GM18502 (cell line): ENCODE measurements around the gene TF.

ENCODE experiments used
- ATAC-seq: cut with Tn5 transposase; IDR thresholded peaks from one replicate; pipeline ENCODE4 v1.9.1; 2021; ENCODE audit warnings: mild to moderate bottlenecking; ENCODE audit not compliant: unreplicated experiment, poor library complexity

Gene TF

GRCh38 chr3:133746712-133747066 is 496 bp downstream of the TF start:
- ATAC-seq, result no peak

DNA sequence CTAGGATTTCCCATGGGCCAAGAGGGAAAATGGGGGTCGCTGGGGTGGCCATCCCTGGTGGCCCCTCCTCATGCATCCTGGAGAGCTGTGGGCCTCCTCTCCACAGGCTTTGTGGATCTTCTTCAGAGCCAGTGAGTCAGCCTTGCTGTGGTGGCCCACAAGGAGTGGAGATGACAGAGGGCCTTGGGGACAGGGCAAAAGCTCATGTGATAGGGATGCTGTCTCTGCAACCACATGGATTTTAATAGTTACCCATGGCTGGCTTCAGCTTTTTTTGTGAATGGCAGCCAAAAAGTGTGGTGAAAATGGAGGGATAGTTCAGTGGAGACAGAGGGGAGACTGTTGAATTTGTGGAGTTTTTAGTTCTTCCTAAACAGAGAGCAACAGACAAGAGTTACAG is 1.2 kb downstream of the TF start:
- ATAC-seq, result no peak

GRCh38 chr3:133747907-133748639 is 1.9 kb downstream of the TF start:
- ATAC-seq, result no peak

DNA sequence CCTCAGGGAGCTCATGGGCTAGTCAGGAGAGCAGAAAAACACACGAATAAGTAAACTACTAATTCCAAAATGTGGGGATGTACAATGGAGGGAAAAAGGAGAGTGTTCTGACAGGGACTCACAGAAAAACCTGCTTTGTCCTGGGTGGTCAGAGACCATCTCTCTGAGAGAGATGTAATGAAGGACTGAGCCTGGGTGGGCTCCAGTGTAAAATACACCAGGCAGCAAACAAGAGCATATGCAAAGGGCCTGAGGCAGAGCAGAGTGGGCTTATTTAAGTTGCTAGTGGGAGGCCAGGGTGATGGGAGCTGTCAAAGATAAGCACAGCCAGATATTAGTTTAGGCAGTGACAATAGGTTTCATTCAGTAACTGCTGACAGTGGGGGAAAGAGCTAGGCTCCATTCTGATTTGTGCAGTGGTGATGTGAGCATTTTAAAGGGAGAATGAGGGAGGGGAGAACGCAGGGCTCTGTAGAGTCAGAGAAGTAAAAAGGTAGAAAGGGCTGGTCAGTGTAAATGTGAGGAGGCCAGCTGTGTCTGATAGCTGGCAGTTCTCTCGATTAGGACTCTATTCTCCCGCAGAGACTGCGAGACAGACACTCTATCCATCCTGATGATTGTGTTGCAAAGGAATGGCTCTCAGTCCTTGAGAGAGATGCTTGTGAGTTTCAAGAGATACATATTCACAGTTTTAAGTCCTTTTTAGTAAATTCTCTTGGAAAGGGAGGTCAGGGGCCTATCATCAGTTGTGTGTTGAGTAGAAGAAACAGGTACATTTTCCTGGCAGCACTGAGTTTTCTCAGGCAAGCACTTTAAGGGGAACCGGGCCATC is 3.5 kb downstream of the TF start:
- ATAC-seq, result no peak

- ATAC-seq, result no peak
Observed at GRCh38 chr3:133750259-133750656, 4.1 kb downstream of the TF start.

DNA sequence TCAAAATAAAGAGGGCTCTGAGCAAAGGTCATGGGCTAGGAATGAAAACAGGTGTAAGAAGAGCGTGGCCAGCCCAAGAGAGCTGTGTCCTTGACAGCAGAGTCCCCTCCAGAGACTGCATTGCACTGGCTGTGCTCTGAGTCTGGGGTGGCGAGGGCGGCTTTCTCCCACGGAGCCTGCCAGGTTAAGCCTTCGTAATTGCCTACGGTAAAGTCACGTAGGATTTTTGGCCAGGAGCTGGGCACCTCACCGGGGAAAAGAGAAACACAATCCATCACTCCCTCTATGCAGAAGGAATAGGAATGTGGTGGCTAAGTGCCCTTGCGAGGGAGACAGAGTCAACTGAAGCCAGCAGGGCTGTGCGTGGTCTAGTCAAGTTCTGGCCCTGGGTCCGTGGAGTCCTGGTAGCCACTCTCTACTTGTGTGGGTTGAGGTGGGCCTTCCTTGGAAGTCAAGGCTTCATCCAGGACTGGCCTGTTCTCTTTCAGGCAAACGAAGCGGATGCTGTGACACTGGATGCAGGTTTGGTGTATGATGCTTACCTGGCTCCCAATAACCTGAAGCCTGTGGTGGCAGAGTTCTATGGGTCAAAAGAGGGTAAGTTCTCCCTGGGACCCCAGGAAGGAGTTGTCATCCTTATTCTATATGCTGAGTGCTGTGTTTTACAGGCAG is 7.0 kb downstream of the TF start:
- ATAC-seq, result no peak

DNA sequence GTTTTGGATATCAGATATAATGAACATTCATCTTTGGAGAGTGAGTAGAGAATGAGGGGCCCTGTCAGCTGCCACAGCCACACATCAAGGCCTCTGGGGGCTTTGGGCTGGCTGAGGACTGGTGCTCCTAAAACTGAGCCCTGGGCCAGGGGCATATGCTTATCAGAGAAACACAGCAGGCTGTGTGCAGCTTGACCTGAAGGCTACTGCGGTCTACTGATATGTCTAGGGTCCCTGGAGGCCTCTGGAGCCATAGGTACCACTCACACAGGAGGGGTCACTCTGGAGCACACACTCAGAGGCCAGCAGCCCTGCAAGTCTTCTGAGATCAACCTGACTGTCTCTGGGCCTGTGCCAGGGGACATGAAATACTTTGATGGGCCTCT is 7.6 kb downstream of the TF start:
- no peak for ATAC-seq

DNA sequence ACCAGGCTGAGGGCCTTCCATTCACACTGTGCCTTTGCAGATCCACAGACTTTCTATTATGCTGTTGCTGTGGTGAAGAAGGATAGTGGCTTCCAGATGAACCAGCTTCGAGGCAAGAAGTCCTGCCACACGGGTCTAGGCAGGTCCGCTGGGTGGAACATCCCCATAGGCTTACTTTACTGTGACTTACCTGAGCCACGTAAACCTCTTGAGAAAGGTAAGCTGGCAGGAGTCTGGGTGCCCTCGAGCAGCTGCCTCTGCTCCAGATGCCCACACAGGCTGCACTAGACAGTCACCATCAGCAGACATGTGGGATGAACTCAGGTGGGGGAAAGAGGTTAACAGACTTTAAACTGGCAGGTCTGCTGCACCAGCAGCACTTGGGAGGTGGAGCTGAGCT is 8.3 kb downstream of the TF start:
- ATAC-seq, result no peak

- no peak for ATAC-seq
Observed at GRCh38 chr3:133754973-133755828, 9.0 kb downstream of the TF start.

DNA sequence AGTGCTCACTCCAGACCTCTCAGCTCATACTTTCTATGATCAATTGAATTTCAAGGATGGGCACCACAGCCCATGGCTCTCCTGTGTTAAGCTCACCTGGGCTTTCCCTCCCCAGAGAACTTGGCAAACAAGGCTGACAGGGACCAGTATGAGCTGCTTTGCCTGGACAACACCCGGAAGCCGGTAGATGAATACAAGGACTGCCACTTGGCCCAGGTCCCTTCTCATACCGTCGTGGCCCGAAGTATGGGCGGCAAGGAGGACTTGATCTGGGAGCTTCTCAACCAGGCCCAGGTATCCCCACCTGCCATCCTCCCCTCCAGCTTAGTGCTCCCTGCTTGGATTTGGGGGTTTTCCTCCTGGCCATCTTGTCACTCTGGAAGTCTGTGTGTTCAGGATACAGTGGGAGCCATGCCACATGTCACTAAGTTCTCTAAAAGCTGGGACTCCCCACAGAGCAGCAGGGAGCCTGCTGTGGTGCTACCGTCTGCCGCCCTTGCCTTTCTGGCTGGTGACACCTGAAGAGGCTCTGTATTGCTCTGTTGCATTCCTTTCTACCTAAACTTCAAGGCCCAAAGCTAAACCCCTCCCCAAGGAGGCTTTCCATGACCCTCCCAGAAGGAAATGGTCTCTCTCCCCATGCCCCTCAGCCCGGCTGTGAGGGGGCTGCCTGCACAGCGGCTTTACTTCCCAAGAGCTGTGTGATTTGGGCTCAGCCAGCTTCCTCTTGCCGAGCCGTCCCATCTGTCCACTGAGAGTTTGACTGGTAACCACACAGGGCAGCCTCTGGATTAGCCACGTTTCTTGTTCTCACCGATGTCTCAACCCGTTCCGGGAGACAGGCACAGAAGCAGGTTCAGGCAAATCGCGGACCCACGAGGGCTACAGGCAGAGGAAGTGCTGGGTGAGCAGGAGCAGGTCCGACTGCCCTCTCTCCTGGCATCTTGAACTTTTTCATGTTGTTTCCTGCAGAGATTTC is 10.8 kb downstream of the TF start:
- ATAC-seq, result no peak

DNA sequence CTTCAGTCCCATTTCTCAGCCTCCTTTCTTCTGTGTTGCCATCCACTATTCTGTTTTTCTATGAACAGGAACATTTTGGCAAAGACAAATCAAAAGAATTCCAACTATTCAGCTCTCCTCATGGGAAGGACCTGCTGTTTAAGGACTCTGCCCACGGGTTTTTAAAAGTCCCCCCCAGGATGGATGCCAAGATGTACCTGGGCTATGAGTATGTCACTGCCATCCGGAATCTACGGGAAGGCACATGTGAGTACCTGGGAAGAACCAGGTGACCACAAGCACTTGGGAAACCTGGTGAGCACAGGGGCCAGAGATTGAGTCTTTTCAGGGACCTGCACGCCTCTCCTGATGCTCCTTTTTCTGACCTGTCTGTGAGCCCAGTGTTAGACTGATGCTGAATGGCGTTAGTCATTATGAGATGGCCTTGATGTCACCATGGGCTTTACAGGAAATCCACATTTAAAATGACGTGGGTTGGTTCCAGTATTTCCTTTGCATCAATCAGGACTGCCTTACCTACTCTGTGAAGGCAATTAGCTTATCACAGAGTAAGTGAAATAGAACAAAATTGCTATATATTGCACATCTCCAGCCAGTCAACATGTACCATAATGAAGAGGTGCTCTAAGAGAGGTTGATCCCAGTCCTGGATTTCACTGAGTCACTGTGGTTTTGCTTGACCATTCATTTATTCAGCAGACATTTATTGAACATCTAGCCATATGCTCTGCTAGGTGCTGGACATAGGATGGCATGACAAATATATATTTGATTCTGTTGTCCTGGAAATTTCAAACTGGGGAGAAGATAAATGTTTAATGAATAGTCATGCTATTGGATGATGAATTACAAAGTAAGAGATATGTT is 11.7 kb downstream of the TF start:
- no peak for ATAC-seq

DNA sequence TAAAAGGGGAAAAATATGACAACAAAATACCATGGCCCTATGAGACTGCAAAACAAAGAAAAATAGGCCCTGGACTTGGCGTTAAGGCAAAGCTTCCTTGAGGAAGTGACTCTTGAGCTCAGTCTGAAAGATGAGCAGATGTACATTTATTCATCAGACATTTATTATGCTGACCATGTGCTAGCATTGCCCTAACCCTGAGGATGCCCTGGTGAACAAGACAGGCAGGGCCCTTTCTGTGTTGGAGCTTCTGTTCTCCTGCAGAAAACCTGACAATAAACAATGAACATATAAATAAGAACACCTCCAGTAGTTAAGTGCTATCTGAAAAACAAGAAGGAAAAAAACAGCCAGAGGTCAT is 12.4 kb downstream of the TF start:
- ATAC-seq, result no peak

DNA sequence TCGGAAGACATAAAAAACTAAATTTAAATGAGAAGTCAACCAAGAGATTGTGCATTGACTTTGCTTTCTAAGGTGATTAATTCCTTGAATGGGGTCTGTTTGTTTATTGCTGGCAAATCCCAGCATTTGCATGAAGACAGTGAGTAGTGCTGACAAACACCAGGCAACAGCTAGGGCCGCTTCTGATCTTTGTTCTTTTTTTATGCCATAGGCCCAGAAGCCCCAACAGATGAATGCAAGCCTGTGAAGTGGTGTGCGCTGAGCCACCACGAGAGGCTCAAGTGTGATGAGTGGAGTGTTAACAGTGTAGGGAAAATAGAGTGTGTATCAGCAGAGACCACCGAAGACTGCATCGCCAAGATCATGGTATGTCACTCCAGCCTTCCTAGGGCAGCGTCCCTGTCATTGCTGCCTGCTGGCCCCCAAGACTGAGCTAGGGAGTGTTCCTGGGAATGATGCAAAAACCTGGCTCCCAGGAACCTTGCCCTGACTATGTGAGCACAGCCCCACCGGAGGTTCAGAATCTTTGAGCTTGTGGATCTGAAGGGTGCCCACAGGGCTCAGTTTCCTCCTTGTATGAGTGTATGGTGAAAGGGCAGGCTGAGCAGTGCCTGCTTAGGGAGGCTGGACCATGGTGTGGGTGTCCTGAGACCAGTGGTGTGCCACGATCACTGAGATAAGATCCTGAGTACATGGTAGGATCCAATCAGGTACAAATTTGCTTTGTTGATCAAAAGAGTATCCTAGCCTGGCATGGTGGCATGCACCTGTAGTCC is 13.0 kb downstream of the TF start:
- no peak for ATAC-seq

- no peak for ATAC-seq
Observed at GRCh38 chr3:133759740-133760305, 13.6 kb downstream of the TF start.

GRCh38 chr3:133760916-133761315 is 14.7 kb downstream of the TF start:
- ATAC-seq, result no peak

- ATAC-seq, result no peak
Observed at GRCh38 chr3:133761605-133762484, 15.7 kb downstream of the TF start.
